Renal cortex interstitium (tissue), 11 donors: ENCODE measurements around the gene RABEP2. TPM values are rescaled to one million over a fixed set of nuclear protein-coding genes. Genes with fewer than 3 reads are reported as not detected.
"Not testable (repeated sequence)": the region's sequence is repeated elsewhere in the genome, so short reads cannot be mapped to it uniquely, and the experiment has no call there.

Experiments used
- DNase-seq, 11 donors: peaks; one replicate each; pipeline ENCODE4 v3.0.0-alpha.2; 2013; ENCODE audit warnings: low read depth in 9 of 11, low spot score in 4 of 11; ENCODE audit errors: extremely low read depth in 1 of 11
- polyA plus RNA-seq, 3 donors: library from polyadenylated mRNA; unstranded; fragments of 120-200 nt; gene quantifications; one replicate each; pipeline ENCODE4 v1.2.1, GENCODE V29; 2013; ENCODE audit not compliant: insufficient read length in 3 of 3

Gene RABEP2
- polyA plus RNA-seq, 3 donors = 17.5 to 30.7 (median 26.0) TPM

- no peak for DNase-seq
Observed at GRCh38 chr16:28869201-28869600, 55.8 kb downstream of the RABEP2 start.

- DNase-seq = not testable (repeated sequence)
Observed at GRCh38 chr16:28867646-28868045, 57.4 kb downstream of the RABEP2 start.

- no peak for DNase-seq
Observed at GRCh38 chr16:28867241-28867640, 57.8 kb downstream of the RABEP2 start.

GRCh38 chr16:28866454-28866804 lies 58.6 kb downstream of the RABEP2 start:
- DNase-seq = no peak

GRCh38 chr16:28865722-28866453 lies 59.1 kb downstream of the RABEP2 start:
- no peak for DNase-seq

- no peak for DNase-seq
Observed at GRCh38 chr16:28865001-28865688, 59.9 kb downstream of the RABEP2 start.

- no peak for DNase-seq
Observed at GRCh38 chr16:28863929-28864793, 60.9 kb downstream of the RABEP2 start.

- DNase-seq = no peak
Observed at GRCh38 chr16:28859326-28859725, 65.7 kb downstream of the RABEP2 start.

- no peak for DNase-seq
Observed at GRCh38 chr16:28858421-28858820, 66.6 kb downstream of the RABEP2 start.

Other genes with a start within 250 kb of the RABEP2 start
- 100 to 1,000 TPM; 604 to 643 (median 631) TPM for gene EIF3C, start 213.8 kb downstream of the RABEP2 start, polyA plus RNA-seq
- 1 to 10 TPM; 1.3 to 2.4 (median 1.7) TPM for gene NPIPB9, start 173.5 kb downstream of the RABEP2 start, polyA plus RNA-seq
- 100 to 1,000 TPM in 2 of 3 donors, 10 to 100 TPM in 1; 84.8 to 148 (median 129) TPM for gene ATXN2L, start 102.2 kb downstream of the RABEP2 start, polyA plus RNA-seq
- gene TUFM, start 78.9 kb downstream of the RABEP2 start, polyA plus RNA-seq = 100 to 1,000 TPM; 196 to 229 (median 212) TPM
- gene SH2B1, start 61.4 kb downstream of the RABEP2 start, polyA plus RNA-seq = 10 to 100 TPM; 57.3 to 84.7 (median 68.5) TPM
- 1 to 10 TPM; 4.6 to 4.9 (median 4.8) TPM for gene ATP2A1, start 46.8 kb downstream of the RABEP2 start, polyA plus RNA-seq
- 1 to 10 TPM; 3.2 to 5.4 (median 4.7) TPM for gene CD19, start 6.7 kb upstream of the RABEP2 start, polyA plus RNA-seq
- gene NFATC2IP, start 25.7 kb upstream of the RABEP2 start, polyA plus RNA-seq = 10 to 100 TPM; 39.1 to 78.6 (median 48.2) TPM
- gene SPNS1, start 49.5 kb upstream of the RABEP2 start, polyA plus RNA-seq = 10 to 100 TPM; 36.0 to 52.5 (median 50.9) TPM
- 1 to 10 TPM; 5.3 to 9.3 (median 6.7) TPM for gene LAT, start 59.8 kb upstream of the RABEP2 start, polyA plus RNA-seq